ENCODE measurements around the gene ENKD1.
"Not testable (repeated sequence)": the region's sequence is repeated elsewhere in the genome, so short reads cannot be mapped to it uniquely, and the experiment has no call there.

The ENKD1 gene

GRCh38 chr16:67666559-67667452, at the start of gene ENKD1, which contains the start of gene C16orf86:
Gene ENKD1 (minus strand): TSS chr16:67666750. CDS start chr16:67666442, 308 bp downstream.
Gene C16orf86 (plus strand): TSS chr16:67666814. CDS start chr16:67666971, 157 bp downstream.
- ATAC-seq: peak; percentile 69 to 74

- ATAC-seq: no peak
These were observed 49.5 kb upstream of the ENKD1 start for GRCh38 chr16:67716097-67716496.

GRCh38 chr16:67714522-67714921, 48.0 kb upstream of the ENKD1 start:
- ATAC-seq: no peak

GRCh38 chr16:67713647-67714273, 47.2 kb upstream of the ENKD1 start:
- ATAC-seq: no peak

GRCh38 chr16:67710607-67711006, 44.1 kb upstream of the ENKD1 start:
- no peak for ATAC-seq

- no peak for ATAC-seq
These were observed 42.5 kb upstream of the ENKD1 start for GRCh38 chr16:67709050-67709449.

GRCh38 chr16:67708368-67708771, 41.8 kb upstream of the ENKD1 start:
- no peak for ATAC-seq

GRCh38 chr16:67707790-67708189, 41.2 kb upstream of the ENKD1 start:
- ATAC-seq: no peak

GRCh38 chr16:67707210-67707609, 40.7 kb upstream of the ENKD1 start:
- ATAC-seq: no peak

- ATAC-seq: no peak
These were observed 37.6 kb upstream of the ENKD1 start for GRCh38 chr16:67704110-67704509.

GRCh38 chr16:67703626-67704025, 37.1 kb upstream of the ENKD1 start:
- ATAC-seq: peak; percentile 48 to 69

GRCh38 chr16:67702130-67702529, 35.6 kb upstream of the ENKD1 start:
- ATAC-seq: no peak

GRCh38 chr16:67701420-67701819, 34.9 kb upstream of the ENKD1 start:
- ATAC-seq: no peak

GRCh38 chr16:67699265-67699664, 32.7 kb upstream of the ENKD1 start:
- no peak for ATAC-seq

GRCh38 chr16:67697422-67698185, 31.1 kb upstream of the ENKD1 start:
- no peak for ATAC-seq

GRCh38 chr16:67694611-67695010, 28.1 kb upstream of the ENKD1 start:
- ATAC-seq: no peak

GRCh38 chr16:67693517-67694285, 27.2 kb upstream of the ENKD1 start:
- not testable (repeated sequence) for ATAC-seq

GRCh38 chr16:67685388-67686112, 19.0 kb upstream of the ENKD1 start:
- no peak for ATAC-seq

- no peak for ATAC-seq
These were observed 17.2 kb upstream of the ENKD1 start for GRCh38 chr16:67683767-67684166.

- no peak for ATAC-seq
These were observed 13.7 kb upstream of the ENKD1 start for GRCh38 chr16:67679935-67680897.
